Astrocyte of the hippocampus (primary cell): ENCODE measurements around the gene GAMT.

Experiments used
- DNase-seq: peaks from one replicate; pipeline ENCODE4 v3.0.0; 2011; ENCODE audit warnings: low read depth, low spot score

Gene GAMT

DNA sequence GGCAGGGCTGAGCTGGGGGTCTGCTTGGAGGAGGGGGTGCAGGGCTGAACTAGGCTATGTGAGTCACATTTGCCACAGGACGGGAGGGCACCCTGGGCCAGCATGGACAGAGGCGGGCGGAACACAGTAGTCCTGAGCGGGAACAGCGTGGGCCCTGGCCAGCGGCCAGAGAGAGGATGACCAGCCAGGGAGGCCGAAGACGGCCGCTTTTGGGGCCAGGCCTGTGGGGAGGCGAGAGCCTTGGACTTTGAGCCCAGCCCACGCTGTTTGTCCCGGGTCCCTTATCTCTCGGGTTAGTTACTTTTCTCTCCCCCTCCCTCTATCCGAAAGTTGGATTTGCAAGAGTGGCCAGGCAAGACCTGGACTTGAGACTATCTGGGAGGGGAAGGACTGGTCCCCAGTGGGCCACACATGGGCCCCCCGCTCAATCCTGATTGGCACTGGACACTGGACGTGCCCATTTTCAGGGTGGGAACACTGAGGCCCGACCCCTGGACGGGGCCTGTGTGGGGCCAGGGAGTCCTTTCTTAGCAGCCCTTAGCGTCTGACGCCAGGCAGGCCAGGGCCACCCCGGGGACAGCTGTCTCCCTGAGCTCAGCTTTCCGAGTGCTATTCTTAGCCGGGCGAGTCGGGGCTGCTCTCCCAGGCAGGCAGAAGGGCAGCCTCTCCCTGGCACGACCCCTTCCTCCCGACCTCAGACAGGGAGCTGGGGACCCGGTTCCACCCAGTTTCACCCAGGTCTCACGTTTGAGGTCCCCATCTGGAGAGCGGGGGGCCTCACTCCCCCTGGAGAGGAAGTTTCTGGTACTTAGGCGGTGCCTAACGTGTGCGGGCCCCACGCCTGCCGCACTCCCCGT, 833 bp downstream of the GAMT start:
- no peak for DNase-seq

DNA sequence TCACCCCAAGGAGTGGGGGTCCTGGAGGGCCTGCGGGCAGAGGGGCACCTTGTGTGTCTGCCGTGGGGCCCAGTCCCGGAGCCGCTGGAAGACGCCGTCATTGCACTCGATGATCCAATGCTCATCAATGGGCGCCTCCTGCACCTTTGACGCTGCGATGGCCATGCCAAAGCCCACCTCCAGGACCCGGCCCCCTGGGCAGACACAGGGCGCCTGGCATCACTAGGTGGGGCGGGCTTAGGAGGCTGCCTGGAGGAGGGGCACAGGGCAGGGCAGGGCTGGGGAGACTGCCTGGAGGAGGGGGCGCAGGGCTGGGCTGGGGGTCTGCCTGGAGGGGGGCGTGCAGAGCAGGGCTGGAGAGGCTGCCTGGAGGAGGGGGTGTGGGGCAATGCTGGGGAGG, 1.6 kb downstream of the GAMT start:
- no peak for DNase-seq

DNA sequence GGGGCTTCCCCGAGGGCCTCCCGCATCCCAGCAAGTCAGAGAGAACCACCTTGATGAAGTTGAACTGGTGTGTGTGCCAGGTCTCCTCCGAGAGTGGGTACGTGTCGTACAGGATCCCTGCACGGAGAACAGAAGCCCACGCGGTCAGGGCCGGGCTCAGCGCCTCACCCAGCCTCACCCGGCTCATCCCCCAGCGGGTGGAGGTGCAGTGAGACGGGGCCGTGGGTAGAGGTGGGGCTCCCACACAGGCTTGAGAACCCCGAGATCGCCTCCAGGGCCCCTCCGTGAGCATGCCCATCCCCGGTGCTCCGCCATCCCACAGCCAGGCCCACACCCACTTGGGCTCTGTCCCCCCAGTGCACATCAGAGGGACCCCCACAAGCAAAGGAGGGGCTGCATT, 2.3 kb downstream of the GAMT start:
- no peak for DNase-seq

DNA sequence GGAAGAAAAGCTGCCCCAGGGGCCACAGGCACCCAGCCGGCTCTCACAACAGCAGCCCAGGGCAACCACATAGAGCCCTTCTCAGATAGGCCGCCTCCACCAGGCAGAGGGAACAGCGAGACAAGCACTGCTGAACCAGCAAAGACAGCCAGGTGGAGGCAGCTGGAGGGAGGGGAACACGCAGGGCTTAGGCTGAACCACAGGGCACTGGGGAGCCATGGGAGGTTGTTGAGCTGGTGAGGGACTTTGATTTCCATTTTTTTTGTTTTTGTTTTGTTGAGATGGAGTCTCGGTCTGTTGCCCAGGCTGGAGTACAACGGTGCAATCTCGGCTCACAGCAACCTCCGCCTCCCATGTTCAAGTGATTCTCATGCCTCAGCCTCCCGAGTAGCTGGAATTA, 3.5 kb downstream of the GAMT start:
- DNase-seq, result no peak

GRCh38 chr19:1396768-1397679, 4.3 kb downstream of the GAMT start:
- DNase-seq, result no peak

DNA sequence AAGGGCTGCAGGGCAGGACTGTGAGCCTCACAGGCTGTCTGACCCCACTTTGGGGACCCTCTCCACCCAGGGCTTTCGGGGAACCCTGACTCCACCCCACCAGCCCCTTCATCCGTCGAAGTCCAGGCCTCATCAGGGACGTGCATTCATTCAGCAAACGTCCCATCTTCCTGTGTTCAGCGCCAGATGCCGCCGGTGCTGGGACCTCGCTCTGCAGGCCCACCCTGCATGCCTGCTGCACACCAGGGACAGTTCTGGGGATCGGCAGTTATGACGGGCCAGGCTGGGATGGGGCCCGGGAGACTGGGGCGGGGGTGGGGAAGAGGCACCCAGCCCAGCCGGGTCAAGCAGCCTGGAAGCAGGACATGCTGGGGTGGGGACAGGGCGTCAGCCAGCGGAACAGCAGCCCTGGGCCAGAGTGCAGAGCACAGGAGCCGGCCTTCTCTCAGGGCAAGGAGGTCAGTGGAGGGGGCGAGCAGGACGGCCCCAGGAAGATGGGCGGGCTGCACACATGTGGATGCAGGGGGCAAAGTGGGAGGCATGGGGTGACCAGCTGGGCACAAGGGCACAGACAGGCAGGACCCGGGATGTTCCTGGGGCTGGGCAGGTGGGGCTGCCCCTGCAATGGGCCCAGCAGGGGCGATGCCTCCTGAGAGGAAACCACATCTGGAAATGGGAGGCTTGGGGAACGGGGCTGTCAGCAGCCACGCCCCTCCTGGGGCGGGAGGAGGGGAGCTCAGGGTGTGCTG, 5.1 kb downstream of the GAMT start:
- DNase-seq, result no peak

DNA sequence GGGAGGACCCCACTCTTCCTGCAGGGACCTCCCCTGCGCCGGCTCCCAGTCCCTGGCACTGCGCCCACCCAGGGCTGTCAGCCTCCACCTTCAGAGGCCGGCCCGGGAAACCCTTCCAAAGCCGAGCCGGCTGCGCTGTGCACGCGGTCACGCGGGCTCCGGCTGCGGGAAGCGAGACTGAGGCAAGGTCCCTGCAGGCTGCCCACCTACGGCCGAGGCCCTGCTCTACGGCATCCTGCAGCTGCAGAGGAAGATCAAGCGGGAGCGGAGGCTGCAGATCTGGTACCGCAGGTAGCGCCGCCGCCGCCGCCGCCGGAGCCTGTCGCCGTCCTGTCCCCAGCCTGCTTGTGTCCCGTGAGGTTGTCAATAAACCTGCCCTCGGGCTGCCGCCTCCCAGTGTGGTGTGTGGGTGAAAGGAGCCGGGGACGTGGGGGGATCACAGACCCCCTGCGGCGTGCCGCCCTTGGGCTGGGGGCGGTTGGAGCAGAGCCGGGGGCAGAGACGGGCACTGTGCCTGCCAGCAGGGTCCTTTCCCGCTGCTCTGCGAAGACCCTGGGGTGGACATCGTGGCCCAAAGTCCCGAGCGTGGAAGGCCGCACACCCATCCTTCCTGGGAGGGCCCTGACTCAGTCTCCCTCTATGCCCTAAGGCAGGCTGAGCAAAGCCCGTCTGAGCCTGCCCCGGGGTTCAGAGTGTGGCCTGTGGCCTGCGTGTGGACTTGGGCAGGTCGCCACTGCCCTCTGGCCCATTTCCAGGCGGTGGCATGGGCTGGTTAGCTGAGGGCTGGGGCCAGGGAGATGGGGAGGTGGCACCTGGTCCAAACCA, 5.9 kb downstream of the GAMT start:
- DNase-seq, result no peak

GRCh38 chr19:1394252-1395193, 6.8 kb downstream of the GAMT start:
- peak; percentile 48 for DNase-seq

DNA sequence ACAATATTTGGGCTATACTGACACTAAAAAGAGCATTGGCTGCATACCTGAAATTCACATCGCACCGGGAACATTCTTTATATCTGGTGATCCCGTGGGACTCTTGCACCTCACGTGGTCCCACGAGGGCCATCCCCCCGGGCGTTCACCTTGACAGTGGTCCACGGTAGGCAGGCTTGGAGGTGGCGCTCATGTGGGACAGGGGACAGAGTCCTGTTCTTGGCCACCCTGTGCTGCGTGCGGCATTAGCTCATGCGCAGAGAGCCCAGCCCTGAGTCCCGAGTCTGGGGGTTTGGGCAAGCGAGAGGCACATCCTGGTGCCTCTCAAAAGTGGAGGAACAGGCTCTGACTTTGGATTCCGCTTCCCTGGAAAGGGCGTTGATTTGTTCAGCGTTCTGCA, 7.5 kb downstream of the GAMT start:
- DNase-seq, result no peak

GRCh38 chr19:1392939-1393530, 8.3 kb downstream of the GAMT start:
- DNase-seq, result no peak

GRCh38 chr19:1392407-1392806, 8.9 kb downstream of the GAMT start:
- DNase-seq, result no peak

DNA sequence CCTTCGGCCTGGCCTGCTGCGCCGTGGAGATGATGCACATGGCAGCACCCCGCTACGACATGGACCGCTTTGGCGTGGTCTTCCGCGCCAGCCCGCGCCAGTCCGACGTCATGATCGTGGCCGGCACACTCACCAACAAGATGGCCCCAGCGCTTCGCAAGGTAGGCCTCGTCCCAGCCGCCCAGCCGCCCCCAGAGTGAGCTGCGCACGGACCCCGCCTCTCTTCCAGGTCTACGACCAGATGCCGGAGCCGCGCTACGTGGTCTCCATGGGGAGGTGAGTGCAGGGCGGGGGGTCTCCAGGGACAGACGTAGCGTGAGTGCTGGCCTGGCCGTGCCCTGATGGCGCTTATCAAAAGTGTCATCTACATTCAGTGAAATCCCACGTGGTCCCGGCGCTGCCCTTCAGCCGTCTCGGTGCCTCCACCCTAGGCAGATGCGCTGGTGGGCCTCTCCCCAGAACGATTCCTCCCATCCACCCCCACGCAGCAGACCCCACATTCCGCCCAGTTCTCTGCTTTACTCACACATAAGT, 10.4 kb downstream of the GAMT start:
- DNase-seq, result no peak

- no peak for DNase-seq
Measured at GRCh38 chr19:1389033-1389940, 12.1 kb downstream of the GAMT start.

GRCh38 chr19:1388637-1389026, 12.7 kb downstream of the GAMT start:
- no peak for DNase-seq

DNA sequence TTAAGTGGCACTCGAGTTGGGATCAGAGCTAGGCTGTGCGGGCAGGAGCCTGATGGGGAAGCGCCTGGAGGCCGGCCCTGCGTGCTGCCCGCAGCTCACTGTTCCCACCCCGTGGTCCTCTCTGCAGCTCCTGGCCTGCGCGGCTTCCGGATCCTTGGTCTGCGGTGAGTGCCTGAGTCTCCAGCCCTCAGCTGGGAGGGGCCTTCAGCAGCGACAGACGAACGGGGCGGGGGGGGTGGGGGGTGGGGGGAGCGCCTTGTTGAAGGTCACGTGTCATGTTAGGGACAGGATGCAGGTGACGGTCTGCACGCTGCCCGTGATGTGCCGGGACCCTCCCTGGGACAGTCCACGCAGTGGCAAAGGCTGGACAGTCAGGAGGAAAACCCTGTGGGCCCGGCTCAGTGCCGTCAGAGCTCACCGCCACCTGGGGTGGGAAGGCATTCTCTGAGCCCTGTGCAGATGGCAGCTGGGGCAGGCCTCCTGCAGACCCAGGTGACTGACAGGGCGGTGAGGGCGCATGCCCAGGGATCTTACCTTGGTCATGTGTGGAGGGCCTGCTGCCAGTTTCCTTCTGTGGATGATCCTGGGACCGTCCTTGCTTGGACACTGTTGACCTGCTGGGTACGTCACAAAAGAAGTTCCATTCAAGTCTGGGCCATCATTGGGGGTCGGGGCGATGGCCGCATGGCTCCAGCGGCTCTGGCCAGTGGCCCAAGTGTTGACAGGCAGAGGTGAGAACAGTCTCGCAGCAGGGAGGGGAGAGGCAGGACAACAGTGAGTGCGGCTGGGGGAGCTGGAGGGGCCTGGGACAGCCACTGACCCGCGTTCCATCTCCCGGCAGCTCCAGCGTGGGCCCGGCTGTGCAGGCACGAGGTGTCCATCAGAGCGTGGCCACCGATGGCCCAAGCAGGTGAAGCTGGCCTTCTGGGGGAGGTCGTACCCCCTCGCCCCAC, 13.4 kb downstream of the GAMT start:
- no peak for DNase-seq

- no peak for DNase-seq
Measured at GRCh38 chr19:1386945-1387683, 14.2 kb downstream of the GAMT start.
